Measurements from ENCODE around the gene PPT2.

DNA sequence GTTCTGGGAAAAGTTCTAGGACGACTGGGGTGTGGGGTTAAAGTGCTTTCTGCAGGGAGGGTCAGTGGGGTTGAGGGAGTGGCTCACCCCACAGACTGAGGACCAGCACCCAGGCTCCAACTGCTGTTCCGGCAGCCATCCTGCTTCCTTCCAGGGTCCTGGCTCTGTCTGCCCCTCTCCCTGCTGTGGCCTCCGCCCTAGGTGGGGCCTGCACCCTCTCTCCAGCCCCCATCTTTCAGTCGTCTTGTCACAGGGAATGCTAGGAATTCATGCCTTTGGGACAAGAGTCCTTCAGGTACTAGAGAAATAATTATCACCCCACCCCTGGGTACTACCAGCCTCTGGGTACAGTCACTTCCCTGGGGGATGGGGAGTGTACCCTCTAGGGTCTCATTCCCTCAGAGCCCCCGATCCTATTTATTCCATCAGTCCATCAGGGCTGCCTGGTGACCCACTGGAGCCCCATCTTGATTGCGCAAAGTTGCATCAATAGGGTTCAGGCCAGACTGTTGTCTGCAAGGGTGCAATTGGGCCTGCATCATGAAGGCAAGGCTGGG is 30.2 kb downstream of the PPT2 start, which contains the start of gene AGER:
- no peak for TF ChIP-seq REST (IDR thresholded peaks at IDR 0.05; ENCODE audit: unreplicated experiment)
- no peak for TF ChIP-seq CTCF (conservative IDR thresholded peaks at IDR 0.05; ENCODE audit: low read depth in 2 of 2)
- TF ChIP-seq CREB1 (CRISPR knock-in tag; IDR thresholded peaks at IDR 0.05; ENCODE audit: low read depth), result no peak
- TF ChIP-seq POLR2AphosphoS5 (IDR thresholded peaks at IDR 0.05; ENCODE audit: low read depth), result no peak
- TF ChIP-seq EZH2 (IDR thresholded peaks at IDR 0.05; ENCODE audit: low read depth, unreplicated experiment), result no peak

Measured in GM23338 (cell line).